ENCODE results near the gene LGR6.

- TF ChIP-seq ZNF274 (IDR thresholded peaks at IDR 0.05; ENCODE audit: low read depth, low read length) (no peak), YY1 (IDR thresholded peaks at IDR 0.05; ENCODE audit: insufficient read depth, insufficient read length) (no peak)
These were observed 47.4 kb downstream of the LGR6 start for GRCh38 chr1:202240956-202241355.

Measured in NT2/D1 (cell line).